Testis (tissue), 3 donors: Measurements from ENCODE around the gene SH2D1B. TPM values are rescaled to one million over a fixed set of nuclear protein-coding genes. Genes with fewer than 3 reads are reported as not detected.

ENCODE experiments used
- DNase-seq: peaks from one replicate; pipeline ENCODE4 v3.0.0-alpha.2; 2019
- H3K27ac ChIP-seq, 2 donors: fragments of 200-600 bp; sonication (generic); one replicate each; pipeline ENCODE4 v1.5.1; 2019
- H3K27me3 ChIP-seq: fragments of 200-600 bp; sonication (generic); one replicate; pipeline ENCODE4 v1.5.1; 2019
- H3K36me3 ChIP-seq: fragments of 200-600 bp; sonication (generic); one replicate; pipeline ENCODE4 v1.5.1; 2017; ENCODE audit warnings: low read depth; ENCODE audit errors: missing control alignments
- H3K4me1 ChIP-seq: fragments of 200-600 bp; sonication (generic); one replicate; pipeline ENCODE4 v1.5.1; 2019
- H3K4me3 ChIP-seq, 2 donors: fragments of 200-600 bp; sonication (generic); one replicate each; pipeline ENCODE4 v1.5.1; 2017 to 2019
- H3K9me3 ChIP-seq: fragments of 200-600 bp; sonication (generic); one replicate; pipeline ENCODE4 v1.5.1; 2017
- CTCF ChIP-seq, 3 experiments: fragments of 450-650 bp in 2 of 3; fragments of 200-600 bp in 1 of 3; sonication (generic) in 1 of 3; IDR thresholded peaks; one replicate each; pipeline ENCODE4 v1.5.1; 2016 to 2019; ENCODE audit warnings: antibody characterized with exemption in 3 of 3, mild to moderate bottlenecking in 2 of 3, moderate library complexity in 1 of 3
- POLR2A ChIP-seq: fragments of 450-650 bp; IDR thresholded peaks from one replicate; pipeline ENCODE4 v1.6.1; 2017; ENCODE audit warnings: antibody characterized with exemption, mild to moderate bottlenecking, moderate library complexity
- WGBS, 2 donors: methylation state at CpG; one replicate each; pipeline ENCODE4 v1.1.5; 2018; 5-methylcytosine and 5-hydroxymethylcytosine counted together
- intact Hi-C: fragments of 100-400 bp; cut with DNase I; formaldehyde crosslinking; loops from one replicate; pipeline ENCODE4 v1.15.1; 2023; ENCODE audit warnings: low total_unique reads
- polyA plus RNA-seq: library from polyadenylated mRNA; stranded (reverse); fragments of 350-450 nt; fragmentation: Illumina TruSeq; extraction: RNeasy Lipid Tissue Mini Kit (QIAGEN cat#74804); gene quantifications from one replicate; pipeline ENCODE4 v1.2.3, GENCODE V29; 2014; ENCODE audit warnings: low read depth, low replicate concordance; ENCODE audit not compliant: insufficient read depth
- total RNA-seq, 2 donors: library from RNA; depleted of rRNA; stranded (reverse); fragments of >200 nt; gene quantifications; one replicate each; pipeline ENCODE4 v1.2.3, GENCODE V29; 2016

Gene SH2D1B
- total and polyA plus RNA-seq, 3 donors from 2014 or later: 0.59 to 1.3 (median 0.62) TPM

GRCh38 chr1:162366149-162366548 is 45.8 kb downstream of the SH2D1B start:
- H3K36me3 ChIP-seq: no peaks in the 10 kb centered on the region
- H3K4me1 ChIP-seq: no peaks in the 10 kb centered on the region
- H3K27ac ChIP-seq: no peak overlapping the region
- no peaks in the 10 kb centered on the region for H3K9me3 ChIP-seq
- H3K27me3 ChIP-seq: no peaks in the 10 kb centered on the region
- intact Hi-C loops: no loop called here
- no peak for DNase-seq
- no peak for TF ChIP-seq POLR2A
- TF ChIP-seq CTCF (IDR thresholded peaks at IDR 0.05): no peak
- 63 to 65% methylated on average over 4 of the region's 4 CpGs for WGBS, 2 donors
- H3K4me3 ChIP-seq: no peak overlapping the region

- H3K4me3 ChIP-seq: no peak overlapping the region
- H3K4me1 ChIP-seq: no peaks in the 10 kb centered on the region
- 89 to 97% methylated on average over 9 to 10 of the region's 10 CpGs for WGBS, 2 donors
Measured at GRCh38 chr1:162365284-162366020, 46.5 kb downstream of the SH2D1B start.

GRCh38 chr1:162364498-162364897 is 47.4 kb downstream of the SH2D1B start:
- intact Hi-C loops: no loop called here
- H3K36me3 ChIP-seq: no peaks in the 10 kb centered on the region
- no peaks in the 10 kb centered on the region for H3K9me3 ChIP-seq
- no peak for DNase-seq
- no peaks in the 10 kb centered on the region for H3K27me3 ChIP-seq
- no peak overlapping the region for H3K27ac ChIP-seq
- no peak overlapping the region for H3K4me3 ChIP-seq
- H3K4me1 ChIP-seq: no peaks in the 10 kb centered on the region
- 88 to 100% methylated on average over 1 of the region's 1 CpG for WGBS, 2 donors
- TF ChIP-seq CTCF (IDR thresholded peaks at IDR 0.05): no peak
- TF ChIP-seq POLR2A: no peak

More at GRCh38 chr1:162365284-162366020, 46.5 kb downstream of the SH2D1B start:
- Histone ChIP-seq H3K9me3 (no peaks in the 10 kb centered on the region), H3K27me3 (no peaks in the 10 kb centered on the region), H3K27ac (no peak overlapping the region), H3K36me3 (no peaks in the 10 kb centered on the region)
- intact Hi-C loops: no loop called here
- TF ChIP-seq POLR2A: no peak
- no peak for TF ChIP-seq CTCF (IDR thresholded peaks at IDR 0.05)
- no peak for DNase-seq

GRCh38 chr1:162363823-162364222 is 48.1 kb downstream of the SH2D1B start:
- Histone ChIP-seq H3K4me3 (no peak overlapping the region), H3K9me3 (no peaks in the 10 kb centered on the region), H3K27ac (no peak overlapping the region), H3K4me1 (no peaks in the 10 kb centered on the region), H3K36me3 (no peaks in the 10 kb centered on the region), H3K27me3 (no peaks in the 10 kb centered on the region)
- 88% methylated on average over 3 of the region's 3 CpGs for WGBS, 2 donors
- DNase-seq: no peak
- TF ChIP-seq CTCF (IDR thresholded peaks at IDR 0.05): no peak
- no peak for TF ChIP-seq POLR2A
- intact Hi-C loops: no loop called here

GRCh38 chr1:162361349-162361748 is 50.6 kb downstream of the SH2D1B start:
- WGBS, 2 donors: 93 to 94% methylated on average over 5 of the region's 5 CpGs
- no peaks in the 10 kb centered on the region for H3K36me3 ChIP-seq

More at GRCh38 chr1:162361349-162361748, 50.6 kb downstream of the SH2D1B start:
- Histone ChIP-seq H3K9me3 (no peaks in the 10 kb centered on the region), H3K27ac (no peak overlapping the region), H3K4me3 (no peak overlapping the region), H3K27me3 (no peaks in the 10 kb centered on the region), H3K4me1 (no peaks in the 10 kb centered on the region)
- no peak for DNase-seq
- intact Hi-C loops: no loop called here
- TF ChIP-seq CTCF (IDR thresholded peaks at IDR 0.05): no peak
- TF ChIP-seq POLR2A: no peak
